ENCODE data around the gene KRT6B.
"Not testable (repeated sequence)": the region's sequence is repeated elsewhere in the genome, so short reads cannot be mapped to it uniquely, and the experiment has no call there.

The KRT6B gene

GRCh38 chr12:52447196-52447595 lies 4.8 kb downstream of the KRT6B start:
- not testable (repeated sequence) for H3K36me3 ChIP-seq (ENCODE audit: insufficient read depth, low read length); H3K9ac ChIP-seq (ENCODE audit: low read depth, low read length); H3K4me1 ChIP-seq (ENCODE audit: insufficient read depth, low read length); H3K9me3 ChIP-seq (ENCODE audit: control insufficient read depth, insufficient read depth, low read length)

GRCh38 chr12:52446367-52447045 lies 5.4 kb downstream of the KRT6B start:
- no peaks in the 10 kb centered on the region for H3K9me3 ChIP-seq (ENCODE audit: control insufficient read depth, insufficient read depth, low read length)
- H3K9ac ChIP-seq (ENCODE audit: low read depth, low read length) = no peak overlapping the region
- H3K4me1 ChIP-seq (ENCODE audit: insufficient read depth, low read length) = peaks cover 2% of the 10 kb centered on the region; the same call in 1 of the 2 replicates
- H3K36me3 ChIP-seq (ENCODE audit: insufficient read depth, low read length) = no peaks in the 10 kb centered on the region

- Histone ChIP-seq H3K9me3 (ENCODE audit: control insufficient read depth, insufficient read depth, low read length) (no peaks in the 10 kb centered on the region), H3K36me3 (ENCODE audit: insufficient read depth, low read length) (no peaks in the 10 kb centered on the region), H3K4me1 (ENCODE audit: insufficient read depth, low read length) (peaks cover 7% of the 10 kb centered on the region; the same call in 1 of the 2 replicates), H3K9ac (ENCODE audit: low read depth, low read length) (no peak overlapping the region)
Measured at GRCh38 chr12:52445876-52446275, 6.1 kb downstream of the KRT6B start.

GRCh38 chr12:52444647-52445595 lies 7.0 kb downstream of the KRT6B start:
- Histone ChIP-seq H3K36me3 (ENCODE audit: insufficient read depth, low read length) (no peaks in the 10 kb centered on the region), H3K9ac (ENCODE audit: low read depth, low read length) (no peak overlapping the region), H3K9me3 (ENCODE audit: control insufficient read depth, insufficient read depth, low read length) (no peaks in the 10 kb centered on the region), H3K4me1 (ENCODE audit: insufficient read depth, low read length) (peaks cover 7% of the 10 kb centered on the region; the same call in 1 of the 2 replicates)

GRCh38 chr12:52443966-52444365 lies 8.0 kb downstream of the KRT6B start:
- Histone ChIP-seq H3K9me3 (ENCODE audit: control insufficient read depth, insufficient read depth, low read length) (no peaks in the 10 kb centered on the region), H3K9ac (ENCODE audit: low read depth, low read length) (no peak overlapping the region), H3K36me3 (ENCODE audit: insufficient read depth, low read length) (no peaks in the 10 kb centered on the region), H3K4me1 (ENCODE audit: insufficient read depth, low read length) (peaks cover 7% of the 10 kb centered on the region; the same call in 1 of the 2 replicates)

GRCh38 chr12:52442600-52443061 lies 9.3 kb downstream of the KRT6B start:
- H3K9me3 ChIP-seq (ENCODE audit: control insufficient read depth, insufficient read depth, low read length) = no peaks in the 10 kb centered on the region
- no peak overlapping the region for H3K9ac ChIP-seq (ENCODE audit: low read depth, low read length)
- H3K36me3 ChIP-seq (ENCODE audit: insufficient read depth, low read length) = no peaks in the 10 kb centered on the region
- H3K4me1 ChIP-seq (ENCODE audit: insufficient read depth, low read length) = peaks cover 7% of the 10 kb centered on the region; the same call in 1 of the 2 replicates

GRCh38 chr12:52441320-52441911 lies 10.5 kb downstream of the KRT6B start:
- Histone ChIP-seq H3K36me3 (ENCODE audit: insufficient read depth, low read length) (no peaks in the 10 kb centered on the region), H3K4me1 (ENCODE audit: insufficient read depth, low read length) (peaks cover 7% of the 10 kb centered on the region; the same call in 1 of the 2 replicates), H3K9ac (ENCODE audit: low read depth, low read length) (no peak overlapping the region), H3K9me3 (ENCODE audit: control insufficient read depth, insufficient read depth, low read length) (no peaks in the 10 kb centered on the region)

GRCh38 chr12:52440821-52441319 lies 11.1 kb downstream of the KRT6B start:
- H3K9me3 ChIP-seq (ENCODE audit: control insufficient read depth, insufficient read depth, low read length) = no peaks in the 10 kb centered on the region
- H3K9ac ChIP-seq (ENCODE audit: low read depth, low read length) = no peak overlapping the region
- no peaks in the 10 kb centered on the region for H3K36me3 ChIP-seq (ENCODE audit: insufficient read depth, low read length)
- H3K4me1 ChIP-seq (ENCODE audit: insufficient read depth, low read length) = peaks cover 7% of the 10 kb centered on the region; the same call in 1 of the 2 replicates

GRCh38 chr12:52439845-52440244 lies 12.1 kb downstream of the KRT6B start:
- H3K9ac ChIP-seq (ENCODE audit: low read depth, low read length) = no peak overlapping the region
- H3K36me3 ChIP-seq (ENCODE audit: insufficient read depth, low read length) = no peaks in the 10 kb centered on the region
- H3K9me3 ChIP-seq (ENCODE audit: control insufficient read depth, insufficient read depth, low read length) = no peaks in the 10 kb centered on the region
- H3K4me1 ChIP-seq (ENCODE audit: insufficient read depth, low read length) = peaks cover 7% of the 10 kb centered on the region; the same call in 1 of the 2 replicates

- Histone ChIP-seq H3K9ac (ENCODE audit: low read depth, low read length) (no peak overlapping the region), H3K4me1 (ENCODE audit: insufficient read depth, low read length) (peaks cover 7% of the 10 kb centered on the region; the same call in 1 of the 2 replicates), H3K9me3 (ENCODE audit: control insufficient read depth, insufficient read depth, low read length) (no peaks in the 10 kb centered on the region), H3K36me3 (ENCODE audit: insufficient read depth, low read length) (no peaks in the 10 kb centered on the region)
Measured at GRCh38 chr12:52439420-52439819, 12.5 kb downstream of the KRT6B start.

GRCh38 chr12:52438305-52439301 lies 13.3 kb downstream of the KRT6B start:
- H3K36me3 ChIP-seq (ENCODE audit: insufficient read depth, low read length) = no peaks in the 10 kb centered on the region
- H3K9me3 ChIP-seq (ENCODE audit: control insufficient read depth, insufficient read depth, low read length) = no peaks in the 10 kb centered on the region
- H3K4me1 ChIP-seq (ENCODE audit: insufficient read depth, low read length) = peaks cover 7% of the 10 kb centered on the region; the same call in 1 of the 2 replicates
- no peak overlapping the region for H3K9ac ChIP-seq (ENCODE audit: low read depth, low read length)

GRCh38 chr12:52437508-52437907 lies 14.4 kb downstream of the KRT6B start:
- peaks cover 7% of the 10 kb centered on the region; the same call in 1 of the 2 replicates for H3K4me1 ChIP-seq (ENCODE audit: insufficient read depth, low read length)
- H3K9ac ChIP-seq (ENCODE audit: low read depth, low read length) = no peak overlapping the region
- H3K36me3 ChIP-seq (ENCODE audit: insufficient read depth, low read length) = no peaks in the 10 kb centered on the region
- no peaks in the 10 kb centered on the region for H3K9me3 ChIP-seq (ENCODE audit: control insufficient read depth, insufficient read depth, low read length)

- Histone ChIP-seq H3K9me3 (ENCODE audit: control insufficient read depth, insufficient read depth, low read length) (no peaks in the 10 kb centered on the region), H3K4me1 (ENCODE audit: insufficient read depth, low read length) (peaks cover 7% of the 10 kb centered on the region; the same call in 1 of the 2 replicates), H3K9ac (ENCODE audit: low read depth, low read length) (no peak overlapping the region), H3K36me3 (ENCODE audit: insufficient read depth, low read length) (no peaks in the 10 kb centered on the region)
Measured at GRCh38 chr12:52436828-52437474, 15.0 kb downstream of the KRT6B start.
